CD14-positive monocyte (primary cell): ENCODE measurements around the gene SLC6A12. TPM values are rescaled to one million over a fixed set of nuclear protein-coding genes. Genes with fewer than 3 reads are reported as not detected.

ENCODE experiments used
- DNase-seq, 3 donors: peaks; one replicate each; pipeline ENCODE4 v3.0.0-alpha.2; 2011 to 2022
- H2AFZ ChIP-seq: 2 replicates; pipeline ENCODE4 v1.6.0; 2012; ENCODE audit warnings: mild to moderate bottlenecking, low read depth, low read length, inconsistent platforms; ENCODE audit not compliant: insufficient read depth, poor library complexity, severe bottlenecking
- H3K27ac ChIP-seq, 2 donors: 1 replicate in 1 of 2; 2 replicates in 1 of 2; pipeline ENCODE4 v1.5.1; 2012 to 2013; ENCODE audit warnings: low read length in 2 of 2, control low read depth in 1 of 2, inconsistent platforms in 1 of 2, low read depth in 1 of 2, mild to moderate bottlenecking in 1 of 2
- H3K27me3 ChIP-seq, 2 donors: one replicate each; pipeline versions ENCODE4 v1.6.0 to v1.6.1; 2011 to 2013; ENCODE audit warnings: low read length in 2 of 2; ENCODE audit not compliant: control insufficient read depth in 2 of 2, insufficient read depth in 2 of 2
- H3K36me3 ChIP-seq, 2 donors: replicated peaks in 1 of 2; 1 replicate in 1 of 2; 2 replicates in 1 of 2; pipeline versions ENCODE4 v1.5.1 to v1.6.1; 2012 to 2013; ENCODE audit warnings: low read length in 2 of 2, control low read depth in 1 of 2, inconsistent platforms in 1 of 2, mild to moderate bottlenecking in 1 of 2; ENCODE audit not compliant: insufficient read depth in 2 of 2, control insufficient read depth in 1 of 2
- H3K4me1 ChIP-seq, 2 donors: 1 replicate in 1 of 2; 2 replicates in 1 of 2; pipeline versions ENCODE4 v1.5.1 to v1.6.1; 2012 to 2013; ENCODE audit warnings: low read length in 2 of 2, control low read depth in 1 of 2, inconsistent platforms in 1 of 2, mild to moderate bottlenecking in 1 of 2, moderate library complexity in 1 of 2; ENCODE audit not compliant: insufficient read depth in 2 of 2, control insufficient read depth in 1 of 2
- H3K4me2 ChIP-seq: replicated peaks from 2 replicates; pipeline ENCODE3; 2012; ENCODE audit warnings: low read length, moderate library complexity, mild to moderate bottlenecking; ENCODE audit not compliant: poor library complexity, severe bottlenecking; ENCODE audit errors: extremely low read depth
- H3K4me3 ChIP-seq, 3 experiments: fragments of 200-600 bp in 1 of 3; sonication (generic) in 1 of 3; replicated peaks in 1 of 3; 1 replicate in 2 of 3; 2 replicates in 1 of 3; pipeline ENCODE4 v1.5.1; 2011 to 2013; ENCODE audit warnings: low read length in 3 of 3, mild to moderate bottlenecking in 3 of 3, control low read depth in 2 of 3, low read depth in 2 of 3, inconsistent platforms in 1 of 3, moderate library complexity in 1 of 3
- H3K79me2 ChIP-seq: 2 replicates; pipeline ENCODE4 v1.6.0; 2012; ENCODE audit warnings: mild to moderate bottlenecking, control low read depth, inconsistent platforms, low read length, moderate library complexity; ENCODE audit not compliant: insufficient read depth
- H3K9ac ChIP-seq: 2 replicates; pipeline ENCODE4 v1.6.0; 2017; ENCODE audit warnings: low read length, mild to moderate bottlenecking; ENCODE audit not compliant: insufficient read depth, poor library complexity, severe bottlenecking
- H3K9me3 ChIP-seq, 2 donors: replicated peaks in 1 of 2; 1 replicate in 1 of 2; 2 replicates in 1 of 2; pipeline versions ENCODE4 v1.5.1 to v1.6.1; 2012 to 2013; ENCODE audit warnings: low read length in 2 of 2, control low read depth in 1 of 2; ENCODE audit not compliant: control insufficient read depth in 1 of 2, insufficient read depth in 1 of 2
- H4K20me1 ChIP-seq: 2 replicates; pipeline ENCODE4 v1.6.0; 2012; ENCODE audit warnings: mild to moderate bottlenecking, low read length, control low read depth, moderate library complexity; ENCODE audit not compliant: insufficient read depth
- H3K27ac Mint-ChIP-seq, 7 donors: one replicate each; pipeline ENCODE4 v1.8.0; 2020; ENCODE audit warnings: mild to moderate bottlenecking in 7 of 7, mixed read lengths in 7 of 7, moderate library complexity in 6 of 7, inconsistent platforms in 2 of 7
- H3K27me3 Mint-ChIP-seq, 3 donors: one replicate each; pipeline ENCODE4 v1.8.0; 2021 to 2022; ENCODE audit warnings: low read depth in 3 of 3, mild to moderate bottlenecking in 3 of 3, mixed read lengths in 3 of 3, moderate library complexity in 3 of 3, inconsistent platforms in 1 of 3
- H3K36me3 Mint-ChIP-seq, 2 donors: one replicate each; pipeline ENCODE4 v1.8.0; 2020; ENCODE audit warnings: mixed read lengths in 2 of 2, inconsistent platforms in 1 of 2, mild to moderate bottlenecking in 1 of 2
- H3K4me1 Mint-ChIP-seq: one replicate; pipeline ENCODE4 v1.8.0; 2020; ENCODE audit warnings: mild to moderate bottlenecking, mixed read lengths
- H3K4me3 Mint-ChIP-seq, 2 donors: one replicate each; pipeline ENCODE4 v1.8.0; 2020; ENCODE audit warnings: mild to moderate bottlenecking in 2 of 2, mixed read lengths in 2 of 2, moderate library complexity in 1 of 2
- H3K9me3 Mint-ChIP-seq, 7 donors: one replicate each; pipeline ENCODE4 v1.8.0; 2020 to 2022; ENCODE audit warnings: mixed read lengths in 7 of 7, mild to moderate bottlenecking in 6 of 7, moderate library complexity in 6 of 7, inconsistent platforms in 2 of 7
- CTCF ChIP-seq: fragments of 200-600 bp; IDR thresholded peaks from one replicate; pipeline ENCODE4 v1.8.0; 2022; ENCODE audit warnings: antibody characterized with exemption, mild to moderate bottlenecking
- WGBS: methylation state at CpG from one replicate; pipeline ENCODE4 v1.1.5; 2013; ENCODE audit warnings: missing lambda C conversion rate; ENCODE audit not compliant: insufficient coverage; 5-methylcytosine and 5-hydroxymethylcytosine counted together
- intact Hi-C, 2 donors: fragments of 100-400 bp; cut with micrococcal nuclease; formaldehyde crosslinking; loops; one replicate each; pipeline versions ENCODE4 v1.15.0 to v1.15.1; 2023
- polyA plus RNA-seq, 3 donors: library from polyadenylated mRNA; depleted of rRNA in 1 of 3; unstranded in 2 of 3; stranded (reverse) in 1 of 3; fragments of 300-500 nt in 2 of 3; fragments of >200 nt in 1 of 3; fragmentation: Illumina TruSeq in 2 of 3; gene quantifications; 1 replicate in 2 of 3; 2 replicates in 1 of 3; pipeline ENCODE4 v1.2.3, GENCODE V29; 2012 to 2021

SLC6A12 gene
- polyA plus RNA-seq, 3 donors, result 5.7 to 8.3 (median 8.0) TPM

- Histone ChIP-seq H3K4me1 (peaks cover 4 to 10% of the 10 kb centered on the region in 2 donors), H2AFZ (no peak overlapping the region), H4K20me1 (no peaks in the 10 kb centered on the region), H3K4me3 (no peak overlapping the region), H3K4me2 (no peak overlapping the region), H3K27ac (no peak overlapping the region), H3K9me3 (peaks cover 0 to 9% of the 10 kb centered on the region in 2 donors), H3K36me3 (peaks cover 0 to 8% of the 10 kb centered on the region in 2 donors), H3K27me3 (peaks cover 16 to 43% of the 10 kb centered on the region in 2 donors), H3K79me2 (no peaks in the 10 kb centered on the region), H3K9ac (no peak overlapping the region)
- TF ChIP-seq CTCF, result no peak
- Mint-ChIP-seq H3K4me3 (peak overlapping the region in 1 of 2 donors; percentile 72), H3K9me3 (peaks cover 0 to 5% (median 2%) of the 10 kb centered on the region in 7 donors), H3K36me3 (peaks cover 22 to 55% of the 10 kb centered on the region in 2 donors), H3K4me1 (peaks cover 6% of the 10 kb centered on the region), H3K27ac (peak overlapping the region in 1 of 7 donors; percentile 2), H3K27me3 (peaks cover 53 to 69% (median 53%) of the 10 kb centered on the region in 3 donors)
- intact Hi-C loops, result no loop called here
- DNase-seq, result no peak
- WGBS, result 68% methylated on average over 14 of the region's 15 CpGs
Observed at GRCh38 chr12:202081-202731, 11.8 kb downstream of the SLC6A12 start.

- Histone ChIP-seq H3K4me3 (no peak overlapping the region), H3K27ac (no peak overlapping the region), H2AFZ (no peak overlapping the region), H3K4me2 (no peak overlapping the region), H3K9ac (no peak overlapping the region), H3K4me1 (peaks cover 4 to 10% of the 10 kb centered on the region in 2 donors), H4K20me1 (no peaks in the 10 kb centered on the region), H3K79me2 (no peaks in the 10 kb centered on the region), H3K27me3 (peaks cover 16 to 42% of the 10 kb centered on the region in 2 donors), H3K9me3 (peaks cover 0 to 9% of the 10 kb centered on the region in 2 donors), H3K36me3 (peaks cover 0 to 8% of the 10 kb centered on the region in 2 donors)
- TF ChIP-seq CTCF, result no peak
- no peak overlapping the region for H3K27ac Mint-ChIP-seq
- 77% methylated on average over 4 of the region's 8 CpGs for WGBS
- H3K4me1 Mint-ChIP-seq, result peaks cover 6% of the 10 kb centered on the region
- peaks cover 53 to 69% (median 53%) of the 10 kb centered on the region in 3 donors for H3K27me3 Mint-ChIP-seq
- H3K36me3 Mint-ChIP-seq, result peaks cover 22 to 52% of the 10 kb centered on the region in 2 donors
- H3K4me3 Mint-ChIP-seq, result peak overlapping the region in 1 of 2 donors; percentile 10
- intact Hi-C loops, result no loop called here
- DNase-seq, result no peak
- peaks cover 0 to 5% (median 2%) of the 10 kb centered on the region in 7 donors for H3K9me3 Mint-ChIP-seq
Observed at GRCh38 chr12:201361-201760, 12.6 kb downstream of the SLC6A12 start.
